GM12872 (cell line): ENCODE data around the gene RMRP.

ENCODE experiments used
- TF ChIP-seq, protein P1 (sequence below): IDR thresholded peaks from 3 replicates; pipeline ENCODE4 v1.5.1; 2011; ENCODE audit warnings: low read depth, mild to moderate bottlenecking, low read length, moderate library complexity; ENCODE audit not compliant: insufficient read depth

RMRP gene

DNA sequence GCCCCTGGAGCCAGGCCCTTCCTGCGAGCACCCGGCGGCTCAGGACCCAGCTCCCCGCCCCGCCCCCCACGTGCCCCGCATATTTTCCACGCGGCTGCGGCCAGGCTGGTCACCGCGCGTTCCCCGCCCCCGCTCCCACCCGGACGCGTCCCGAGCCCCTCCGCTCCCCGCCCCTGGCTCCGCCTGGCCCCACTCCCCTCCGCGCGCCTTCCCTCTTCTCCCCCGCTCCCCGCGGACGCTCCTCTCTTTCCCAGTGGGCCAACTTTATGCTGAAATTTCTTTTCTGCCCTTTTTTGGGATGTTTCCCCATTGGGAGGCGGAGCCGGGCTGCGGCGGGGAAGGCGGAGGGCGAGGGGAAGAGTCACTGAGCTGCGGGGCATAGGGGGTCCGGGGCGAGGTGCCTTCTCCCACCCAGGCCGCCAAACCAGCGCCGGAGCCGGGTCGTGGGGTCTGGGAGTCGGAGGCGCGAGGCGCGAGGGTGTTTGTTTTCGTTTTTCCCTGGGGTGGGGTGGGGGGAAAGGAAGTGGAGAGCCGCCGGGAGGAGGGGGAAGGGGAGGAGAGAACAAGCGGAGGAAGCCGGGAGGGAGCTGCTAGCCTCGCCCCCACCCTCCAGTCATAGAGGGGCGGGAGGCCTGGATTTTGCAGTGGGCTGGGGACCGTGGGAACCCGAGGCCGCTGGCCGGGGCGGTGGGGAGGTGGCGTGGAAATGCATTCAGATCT is 33.0 kb upstream of the RMRP start:
- TF ChIP-seq, protein P1, sequence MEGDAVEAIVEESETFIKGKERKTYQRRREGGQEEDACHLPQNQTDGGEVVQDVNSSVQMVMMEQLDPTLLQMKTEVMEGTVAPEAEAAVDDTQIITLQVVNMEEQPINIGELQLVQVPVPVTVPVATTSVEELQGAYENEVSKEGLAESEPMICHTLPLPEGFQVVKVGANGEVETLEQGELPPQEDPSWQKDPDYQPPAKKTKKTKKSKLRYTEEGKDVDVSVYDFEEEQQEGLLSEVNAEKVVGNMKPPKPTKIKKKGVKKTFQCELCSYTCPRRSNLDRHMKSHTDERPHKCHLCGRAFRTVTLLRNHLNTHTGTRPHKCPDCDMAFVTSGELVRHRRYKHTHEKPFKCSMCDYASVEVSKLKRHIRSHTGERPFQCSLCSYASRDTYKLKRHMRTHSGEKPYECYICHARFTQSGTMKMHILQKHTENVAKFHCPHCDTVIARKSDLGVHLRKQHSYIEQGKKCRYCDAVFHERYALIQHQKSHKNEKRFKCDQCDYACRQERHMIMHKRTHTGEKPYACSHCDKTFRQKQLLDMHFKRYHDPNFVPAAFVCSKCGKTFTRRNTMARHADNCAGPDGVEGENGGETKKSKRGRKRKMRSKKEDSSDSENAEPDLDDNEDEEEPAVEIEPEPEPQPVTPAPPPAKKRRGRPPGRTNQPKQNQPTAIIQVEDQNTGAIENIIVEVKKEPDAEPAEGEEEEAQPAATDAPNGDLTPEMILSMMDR: no peak

DNA sequence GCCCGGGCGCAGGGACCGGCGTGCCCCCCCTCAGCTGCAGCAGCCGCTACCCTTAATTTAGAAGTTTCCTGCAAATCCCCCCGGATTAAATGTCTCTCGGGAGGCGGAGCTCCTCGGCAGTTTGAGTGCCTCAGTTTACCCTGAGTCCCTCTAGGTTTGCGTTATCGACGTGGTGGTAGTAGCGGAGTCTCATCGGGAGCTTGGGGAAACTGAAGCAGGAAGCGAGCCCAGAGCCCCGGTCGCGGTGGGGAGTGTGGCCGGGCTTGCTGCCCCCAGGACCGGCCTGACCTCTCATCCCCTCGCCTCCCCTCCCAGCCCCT is 32.4 kb upstream of the RMRP start:
- TF ChIP-seq, protein P1: no peak

DNA sequence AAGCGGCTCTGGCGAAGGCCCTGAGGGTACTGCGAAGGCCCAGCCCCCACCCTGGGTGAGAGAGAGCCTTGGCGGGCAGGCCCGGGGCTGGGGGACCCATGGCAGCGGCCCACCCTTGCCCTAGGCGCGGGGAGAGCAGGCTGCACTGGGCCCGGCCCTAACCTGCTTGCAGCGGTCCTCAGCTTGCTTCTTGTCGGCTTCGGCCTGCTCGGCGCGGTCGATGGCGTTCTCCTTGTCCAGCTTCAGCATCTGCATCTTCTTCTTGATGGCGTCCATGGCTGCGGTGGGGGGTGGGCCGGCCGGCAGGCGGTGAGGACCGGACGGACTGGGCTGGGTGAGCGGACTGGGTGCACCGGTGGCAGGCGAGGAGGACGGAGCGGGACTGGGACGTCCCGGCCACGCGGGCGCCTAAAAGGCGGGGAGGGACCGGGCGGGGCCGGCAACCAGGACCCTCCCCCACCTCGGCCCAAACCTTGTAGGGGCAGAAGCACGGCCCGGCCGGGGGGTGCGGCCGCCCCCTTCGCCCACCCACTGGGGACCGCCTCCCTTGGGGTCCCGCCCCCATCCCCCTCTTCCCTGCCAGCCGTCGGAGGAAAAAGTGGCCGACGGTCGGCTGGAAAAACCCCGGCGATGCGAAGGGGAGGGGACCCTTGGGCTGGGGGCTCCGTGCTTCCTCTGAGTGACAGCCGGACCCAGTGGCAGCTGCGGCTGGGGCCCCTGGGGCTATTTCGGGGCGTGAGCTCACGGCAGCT is 31.9 kb upstream of the RMRP start, which contains the start of gene TPM2:
TPM2 (minus strand) TSS at position 384 of the 752 bp plus-strand sequence; CDS start at position 276, 108 bp downstream.
- TF ChIP-seq, protein P1: no peak

DNA sequence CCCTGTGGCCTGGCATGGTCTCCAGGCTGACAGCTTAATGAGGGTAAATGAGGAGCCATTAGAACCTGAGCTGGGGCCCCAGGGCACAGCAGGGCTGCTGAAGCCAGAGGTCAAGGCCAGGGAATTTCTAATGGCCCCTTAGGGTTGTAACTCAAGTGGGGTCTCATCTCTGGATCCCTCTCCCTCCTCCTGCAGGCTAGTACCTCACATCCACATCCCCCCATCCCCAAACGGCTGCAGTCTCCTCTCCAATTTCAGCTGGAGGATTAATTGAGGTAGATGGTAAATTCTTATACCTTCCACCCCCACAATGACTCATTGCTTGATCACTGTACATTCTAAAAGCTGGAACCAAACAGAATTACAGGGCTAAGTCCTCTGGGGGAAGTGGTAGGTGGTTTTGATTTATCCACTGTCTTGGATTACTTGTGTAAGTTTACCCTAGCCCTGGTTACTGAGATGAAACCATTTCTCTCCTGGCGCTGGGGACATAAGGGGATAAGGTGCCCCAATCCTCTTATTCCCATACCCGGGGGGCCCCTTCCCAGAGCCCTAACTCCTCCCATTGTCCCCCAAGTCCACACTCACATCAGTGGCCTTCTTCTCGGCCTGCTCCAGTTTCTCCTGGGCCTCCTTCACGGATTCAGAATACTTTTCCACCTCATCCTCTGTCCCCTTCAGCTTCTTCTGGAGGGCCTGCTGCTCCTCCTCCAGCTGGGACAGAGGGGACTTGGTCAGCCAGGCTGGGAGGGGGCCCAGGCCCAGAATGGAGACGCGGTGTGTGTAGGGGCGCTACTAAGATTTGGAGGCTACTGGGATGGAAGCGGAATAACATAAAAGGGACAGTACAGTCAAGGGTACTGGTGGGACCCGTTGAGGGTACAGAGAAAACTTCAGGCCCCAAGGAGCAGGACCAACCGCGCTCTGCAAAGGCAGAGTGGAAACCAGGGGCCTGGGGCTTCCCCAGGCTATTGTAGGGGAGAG is 31.0 kb upstream of the RMRP start:
- TF ChIP-seq, protein P1: no peak

DNA sequence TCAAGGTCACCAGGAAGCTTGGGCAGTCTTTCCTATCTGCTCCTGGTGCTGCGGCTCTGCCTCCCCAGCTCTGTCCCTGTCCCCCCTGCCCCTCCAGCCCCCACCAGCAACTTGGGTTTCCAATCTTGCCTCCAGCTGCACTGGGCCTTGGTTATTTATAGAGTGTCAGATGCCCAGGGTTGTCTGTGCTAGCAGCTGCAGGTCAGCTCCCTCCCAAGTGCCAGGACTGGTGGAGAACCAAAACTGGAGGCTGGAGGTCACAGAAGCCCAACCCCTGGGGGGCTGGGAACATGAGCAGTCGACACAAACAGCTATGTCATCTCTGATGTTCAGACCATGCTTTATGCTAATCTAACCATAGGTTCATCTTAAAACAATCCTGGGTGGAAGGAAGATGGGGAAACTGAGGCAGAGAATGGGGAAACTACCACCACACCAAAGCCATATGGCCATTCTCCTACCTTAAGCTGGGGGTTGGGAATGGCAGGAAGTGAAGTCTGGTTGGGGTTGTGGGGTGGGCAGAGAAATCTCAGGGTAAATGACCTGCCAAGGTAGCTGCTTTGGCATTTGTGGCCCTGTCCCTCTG is 30.2 kb upstream of the RMRP start:
- TF ChIP-seq, protein P1: no peak

DNA sequence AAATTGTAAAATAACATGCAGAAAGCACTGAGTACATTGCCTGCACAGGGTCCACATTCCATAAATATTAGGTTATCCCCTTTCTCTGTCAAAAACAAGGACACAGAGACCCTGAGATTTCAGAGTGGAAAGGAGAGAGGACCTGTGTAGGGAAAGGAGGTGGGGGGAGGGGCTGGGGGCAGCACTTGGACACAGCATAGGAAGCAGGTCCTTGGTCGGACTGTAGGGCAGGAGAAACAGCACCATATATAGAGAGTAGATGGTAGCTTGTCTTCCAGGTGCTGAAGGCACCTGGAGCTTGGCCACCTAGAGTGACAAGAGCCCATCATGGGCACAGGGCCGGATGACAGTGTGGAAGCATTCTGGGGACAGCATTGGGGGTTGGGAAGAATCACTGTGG is 29.5 kb upstream of the RMRP start:
- TF ChIP-seq, protein P1: no peak
